Ecto neural progenitor cell (in vitro differentiated cells): Measurements from ENCODE around the gene C1QA.

Source experiments
- DNase-seq: peaks from one replicate; pipeline ENCODE4 v3.0.0-alpha.2; 2018; ENCODE audit warnings: low spot score

C1QA gene

GRCh38 chr1:22612671-22613571 is 23.5 kb upstream of the C1QA start:
- DNase-seq = no peak

- DNase-seq = no peak
These were observed 22.9 kb upstream of the C1QA start for GRCh38 chr1:22613572-22613918.

- DNase-seq = no peak
These were observed 22.5 kb upstream of the C1QA start for GRCh38 chr1:22613951-22614350.

- no peak for DNase-seq
These were observed 20.5 kb upstream of the C1QA start for GRCh38 chr1:22615886-22616285.

GRCh38 chr1:22616571-22616970 is 19.9 kb upstream of the C1QA start:
- no peak for DNase-seq

GRCh38 chr1:22618056-22618455 is 18.4 kb upstream of the C1QA start:
- no peak for DNase-seq

- no peak for DNase-seq
These were observed 17.2 kb upstream of the C1QA start for GRCh38 chr1:22619252-22619651.

- no peak for DNase-seq
These were observed 16.6 kb upstream of the C1QA start for GRCh38 chr1:22619798-22620197.

GRCh38 chr1:22621761-22622160 is 14.7 kb upstream of the C1QA start:
- DNase-seq = no peak

GRCh38 chr1:22625262-22625925 is 11.0 kb upstream of the C1QA start:
- DNase-seq = no peak

- DNase-seq = no peak
These were observed 9.9 kb upstream of the C1QA start for GRCh38 chr1:22626237-22627157.

GRCh38 chr1:22627331-22627730 is 9.1 kb upstream of the C1QA start:
- no peak for DNase-seq

GRCh38 chr1:22628698-22629444 is 7.6 kb upstream of the C1QA start:
- DNase-seq = no peak

GRCh38 chr1:22629886-22630285 is 6.5 kb upstream of the C1QA start:
- DNase-seq = no peak

GRCh38 chr1:22633697-22634463 is 2.5 kb upstream of the C1QA start:
- DNase-seq = no peak

- DNase-seq = no peak
These were observed 992 bp upstream of the C1QA start for GRCh38 chr1:22635436-22635835.

GRCh38 chr1:22636927-22637326 is 499 bp downstream of the C1QA start:
- DNase-seq = no peak

GRCh38 chr1:22637907-22638445 is 1.5 kb downstream of the C1QA start:
- DNase-seq = no peak

- DNase-seq = no peak
These were observed 2.2 kb downstream of the C1QA start for GRCh38 chr1:22638476-22639234.

GRCh38 chr1:22639286-22639685 is 2.9 kb downstream of the C1QA start:
- DNase-seq = no peak
